Mesenchymal stem cell (in vitro differentiated cells and primary cell): ENCODE measurements around the gene SAXO1. TPM values are rescaled to one million over a fixed set of nuclear protein-coding genes. Genes with fewer than 3 reads are reported as not detected.

Source experiments
- DNase-seq: peaks from one replicate; pipeline ENCODE4 v3.0.0-alpha.2; 2013
- H2AFZ ChIP-seq: one replicate; pipeline ENCODE4 v1.6.1; 2013; ENCODE audit warnings: low read depth, mild to moderate bottlenecking, control low read depth, inconsistent platforms, low read length, moderate library complexity
- H2AK5ac ChIP-seq: 2 replicates; pipeline ENCODE4 v1.6.1; 2013; ENCODE audit warnings: low read length, moderate library complexity, mild to moderate bottlenecking, inconsistent platforms; ENCODE audit not compliant: severe bottlenecking
- H2BK120ac ChIP-seq: one replicate; pipeline ENCODE4 v1.6.1; 2013; ENCODE audit warnings: low read depth, mild to moderate bottlenecking, inconsistent platforms, low read length, moderate library complexity
- H2BK12ac ChIP-seq, 2 experiments: one replicate each; pipeline ENCODE4 v1.6.1; 2013; ENCODE audit warnings: inconsistent platforms in 2 of 2, low read length in 2 of 2, mild to moderate bottlenecking in 2 of 2, moderate library complexity in 2 of 2, control low read depth in 1 of 2
- H2BK15ac ChIP-seq: one replicate; pipeline ENCODE4 v1.6.1; 2013; ENCODE audit warnings: mild to moderate bottlenecking, low read depth, inconsistent platforms; ENCODE audit not compliant: poor library complexity, severe bottlenecking
- H2BK5ac ChIP-seq: 2 replicates; pipeline ENCODE4 v1.6.1; 2013; ENCODE audit warnings: low read depth, mild to moderate bottlenecking, low read length, control low read depth, inconsistent platforms; ENCODE audit not compliant: poor library complexity, severe bottlenecking
- H3K14ac ChIP-seq, 2 experiments: one replicate each; pipeline ENCODE4 v1.6.1; 2013; ENCODE audit warnings: inconsistent platforms in 2 of 2, low read length in 2 of 2, control low read depth in 1 of 2, mild to moderate bottlenecking in 1 of 2, moderate library complexity in 1 of 2
- H3K18ac ChIP-seq, 2 experiments: one replicate each; pipeline ENCODE4 v1.6.1; 2013; ENCODE audit warnings: inconsistent platforms in 2 of 2, low read length in 2 of 2, control low read depth in 1 of 2, low read depth in 1 of 2, mild to moderate bottlenecking in 1 of 2
- H3K23ac ChIP-seq, 2 experiments: one replicate each; pipeline ENCODE4 v1.6.1; 2013; ENCODE audit warnings: inconsistent platforms in 2 of 2, low read length in 2 of 2, mild to moderate bottlenecking in 2 of 2, moderate library complexity in 2 of 2, control low read depth in 1 of 2
- H3K27ac ChIP-seq: 2 replicates; pipeline ENCODE4 v1.5.1; 2013; ENCODE audit warnings: mild to moderate bottlenecking, moderate library complexity, low read length, control low read depth, inconsistent platforms; ENCODE audit not compliant: poor library complexity, severe bottlenecking
- H3K27me3 ChIP-seq, 2 experiments: 2 replicates each; pipeline versions ENCODE4 v1.6.1 to v1.7.0; 2013; ENCODE audit warnings: low read length in 2 of 2, mild to moderate bottlenecking in 2 of 2, moderate library complexity in 2 of 2, control low read depth in 1 of 2, inconsistent platforms in 1 of 2; ENCODE audit not compliant: control insufficient read depth in 1 of 2, insufficient read depth in 1 of 2
- H3K36me3 ChIP-seq, 2 experiments: 2 replicates each; pipeline versions ENCODE4 v1.6.1 to v1.7.0; 2013; ENCODE audit warnings: low read length in 2 of 2, control low read depth in 1 of 2, inconsistent platforms in 1 of 2, low read depth in 1 of 2, mild to moderate bottlenecking in 1 of 2; ENCODE audit not compliant: insufficient read depth in 2 of 2, control insufficient read depth in 1 of 2
- H3K4ac ChIP-seq, 2 experiments: one replicate each; pipeline ENCODE4 v1.6.1; 2013; ENCODE audit warnings: inconsistent platforms in 2 of 2, low read length in 2 of 2, mild to moderate bottlenecking in 2 of 2, moderate library complexity in 2 of 2, control low read depth in 1 of 2, low read depth in 1 of 2
- H3K4me1 ChIP-seq: 2 replicates; pipeline ENCODE4 v1.6.1; 2013; ENCODE audit warnings: low read depth, low read length, control low read depth; ENCODE audit not compliant: control insufficient read depth, insufficient read depth
- H3K4me2 ChIP-seq: 2 replicates; pipeline ENCODE4 v1.6.1; 2013; ENCODE audit warnings: low read length, mild to moderate bottlenecking, inconsistent platforms; ENCODE audit not compliant: poor library complexity, severe bottlenecking
- H3K4me3 ChIP-seq, 2 experiments: 2 replicates each; pipeline versions ENCODE4 v1.5.1 to v1.7.0; 2013; ENCODE audit warnings: low read length in 2 of 2, mild to moderate bottlenecking in 2 of 2, control low read depth in 1 of 2, low read depth in 1 of 2; ENCODE audit not compliant: insufficient read depth in 1 of 2
- H3K79me1 ChIP-seq: replicated peaks from 2 replicates; pipeline ENCODE4 v1.6.1; 2013; ENCODE audit warnings: mild to moderate bottlenecking, control low read depth, low read length, inconsistent platforms; ENCODE audit not compliant: poor library complexity, severe bottlenecking
- H3K9ac ChIP-seq: 2 replicates; pipeline ENCODE4 v1.7.0; 2013; ENCODE audit warnings: mild to moderate bottlenecking, low read length, moderate library complexity
- H3K9me3 ChIP-seq: 2 replicates; pipeline ENCODE4 v1.7.0; 2013; ENCODE audit warnings: mild to moderate bottlenecking, low read length; ENCODE audit not compliant: control insufficient read depth
- H4K8ac ChIP-seq: one replicate; pipeline ENCODE4 v1.6.1; 2013; ENCODE audit warnings: inconsistent platforms, mild to moderate bottlenecking, low read length, moderate library complexity
- H4K91ac ChIP-seq: one replicate; pipeline ENCODE4 v1.6.1; 2013; ENCODE audit warnings: mild to moderate bottlenecking, low read length, inconsistent platforms
- WGBS: methylation state at CpG from one replicate; pipeline ENCODE4 v1.1.7; 2013; ENCODE audit warnings: mixed read lengths; 5-methylcytosine and 5-hydroxymethylcytosine counted together
- polyA plus RNA-seq, 2 experiments: library from polyadenylated mRNA; stranded (reverse); fragments of 200-250 nt; gene quantifications; one replicate each; pipeline ENCODE4 v1.2.3, GENCODE V29; 2013

SAXO1 gene
- polyA plus RNA-seq (2013, experiment 1 of 2): 0.04 TPM
- 0.03 TPM for polyA plus RNA-seq (2013, experiment 2 of 2)

- no peak within 1 kb of the TSS for H2AFZ ChIP-seq
- H3K27ac ChIP-seq: no peak within 1 kb of the TSS
- H3K4me3 ChIP-seq: no peak within 1 kb of the TSS
- no peak within 1 kb of the TSS for H3K4me2 ChIP-seq
- no peak within 1 kb of the TSS for H2BK5ac ChIP-seq
- no peak within 1 kb of the TSS for H3K4ac ChIP-seq
- no peak within 1 kb of the TSS for H2BK15ac ChIP-seq
- H3K23ac ChIP-seq: no peak within 1 kb of the TSS
- H3K79me1 ChIP-seq: no peaks in the 10 kb centered on the region
- no peaks in the 10 kb centered on the region for H3K27me3 ChIP-seq
- H4K91ac ChIP-seq: peak within 1 kb of the TSS; percentile 5
- DNase-seq: no peak
- peaks cover 1% of the 10 kb centered on the region for H3K4me1 ChIP-seq
- no peak within 1 kb of the TSS for H2AK5ac ChIP-seq
- H4K8ac ChIP-seq: no peak within 1 kb of the TSS
- no peak within 1 kb of the TSS for H3K14ac ChIP-seq
- no peak within 1 kb of the TSS for H3K18ac ChIP-seq
- 94% methylated on average over 20 of the region's 20 CpGs for WGBS
- H3K36me3 ChIP-seq: no peaks in the 10 kb centered on the region
- H3K9ac ChIP-seq: no peak within 1 kb of the TSS
- H2BK12ac ChIP-seq: no peak within 1 kb of the TSS
- no peak within 1 kb of the TSS for H2BK120ac ChIP-seq
- H3K9me3 ChIP-seq: no peaks in the 10 kb centered on the region
These were observed at the start of gene SAXO1 for GRCh38 chr9:19033015-19033414. Gene SAXO1 (minus strand): TSS chr9:19033209. CDS start chr9:19032908, 301 bp downstream.

- Histone ChIP-seq H3K14ac (no peak overlapping the region), H3K18ac (no peak overlapping the region), H3K36me3 (peaks cover 39 to 79% of the 10 kb centered on the region in 2 experiments), H3K27ac (no peak overlapping the region), H2BK120ac (no peak overlapping the region), H2BK5ac (no peak overlapping the region), H3K4me2 (no peak overlapping the region), H2BK15ac (no peak overlapping the region), H2AFZ (no peak overlapping the region), H3K27me3 (no peaks in the 10 kb centered on the region), H3K79me1 (peaks cover 14% of the 10 kb centered on the region), H3K9me3 (no peaks in the 10 kb centered on the region), H3K9ac (no peak overlapping the region), H4K8ac (no peak overlapping the region), H3K4ac (no peak overlapping the region), H4K91ac (no peak overlapping the region), H3K4me3 (no peak overlapping the region), H3K23ac (no peak overlapping the region), H3K4me1 (no peaks in the 10 kb centered on the region), H2BK12ac (no peak overlapping the region), H2AK5ac (no peak overlapping the region)
- no CpG with 5 or more reads among the region's 1 CpG for WGBS
- DNase-seq: no peak
These were observed 41.8 kb upstream of the SAXO1 start for GRCh38 chr9:19074836-19075235.

GRCh38 chr9:19074229-19074628 lies 41.2 kb upstream of the SAXO1 start:
- no peak overlapping the region for H4K8ac ChIP-seq
- H3K4me2 ChIP-seq: no peak overlapping the region
- no peaks in the 10 kb centered on the region for H3K4me1 ChIP-seq
- H3K18ac ChIP-seq: no peak overlapping the region
- WGBS: 88% methylated on average over 1 of the region's 2 CpGs
- no peak overlapping the region for H3K27ac ChIP-seq
- no peak overlapping the region for H4K91ac ChIP-seq
- peaks cover 44 to 82% of the 10 kb centered on the region in 2 experiments for H3K36me3 ChIP-seq
- no peak overlapping the region for H3K14ac ChIP-seq
- no peak overlapping the region for H3K9ac ChIP-seq
- no peak overlapping the region for H3K4me3 ChIP-seq
- no peak overlapping the region for H2BK5ac ChIP-seq
- DNase-seq: no peak
- H3K23ac ChIP-seq: no peak overlapping the region
- no peaks in the 10 kb centered on the region for H3K9me3 ChIP-seq
- no peak overlapping the region for H3K4ac ChIP-seq
- no peak overlapping the region for H2BK12ac ChIP-seq
- no peaks in the 10 kb centered on the region for H3K27me3 ChIP-seq
- no peak overlapping the region for H2BK15ac ChIP-seq
- H2AFZ ChIP-seq: no peak overlapping the region
- no peak overlapping the region for H2BK120ac ChIP-seq
- H3K79me1 ChIP-seq: peaks cover 15% of the 10 kb centered on the region
- H2AK5ac ChIP-seq: no peak overlapping the region

- DNase-seq: no peak
- Histone ChIP-seq H3K4me3 (no peak overlapping the region), H3K9me3 (no peaks in the 10 kb centered on the region), H3K23ac (no peak overlapping the region), H2BK120ac (no peak overlapping the region), H3K4ac (no peak overlapping the region), H3K9ac (no peak overlapping the region), H3K14ac (no peak overlapping the region), H2BK5ac (no peak overlapping the region), H3K4me2 (no peak overlapping the region), H2AK5ac (no peak overlapping the region), H3K27ac (no peak overlapping the region), H3K79me1 (peaks cover 8% of the 10 kb centered on the region), H4K91ac (no peak overlapping the region), H3K18ac (no peak overlapping the region), H3K4me1 (no peaks in the 10 kb centered on the region), H2AFZ (no peak overlapping the region), H4K8ac (no peak overlapping the region), H3K27me3 (no peaks in the 10 kb centered on the region), H3K36me3 (peaks cover 8 to 57% of the 10 kb centered on the region in 2 experiments), H2BK12ac (no peak overlapping the region), H2BK15ac (no peak overlapping the region)
These were observed 24.0 kb upstream of the SAXO1 start for GRCh38 chr9:19057033-19057432.
